HepG2 (cell line): ENCODE data around the gene TSSK6. TPM values are rescaled to one million over a fixed set of nuclear protein-coding genes. Genes with fewer than 3 reads are reported as not detected.

Experiments
- ATAC-seq: fragments of 200-7000 bp; cut with Tn5 transposase; 3 replicates; pipeline ENCODE4 v1.9.1; 2020; ENCODE audit warnings: mild to moderate bottlenecking, moderate library complexity
- BruUV-seq: library from RNA; stranded (reverse); fragments of 400-500 nt; replicated peaks from 2 replicates; lab custom pipeline; 2021; lab: Mats Ljungman, UMichigan
- CTCF ChIA-PET: fragments of 300-600 bp; formaldehyde crosslinking; extraction: SDS; loops from one replicate; lab custom pipeline; 2021; ENCODE audit warnings: low total read pairs, inconsistent platforms, low intra/inter-chr PET ratio; lab: Yijun Ruan, JAX
- POLR2A ChIA-PET: fragments of 350-600 bp; sonication (Branson Sonifier 250); formaldehyde crosslinking; loops from one replicate; lab custom pipeline; 2020; ENCODE audit warnings: antibody characterized with exemption, inconsistent platforms; lab: Yijun Ruan, JAX
- DNase-seq: peaks from one replicate; pipeline ENCODE4 v3.0.0-alpha.2; 2015; ENCODE audit warnings: low spot score
- FAIRE-seq: peaks from 3 replicates; lab custom pipeline; 2011; peaks lifted over from hg19 to GRCh38; lab: Jason Lieb, UNC
- H2AFZ ChIP-seq: one replicate; pipeline ENCODE4 v1.6.1; 2011; ENCODE audit warnings: low read length, inconsistent platforms
- H3K27ac ChIP-seq: fragments of 300-600 bp; 3 replicates; pipeline ENCODE4 v1.8.0; 2011; ENCODE audit warnings: mixed run types, mild to moderate bottlenecking, mixed read lengths, low read length, inconsistent platforms; ENCODE audit not compliant: insufficient read depth; ENCODE audit errors: extremely low read length
- H3K27me3 ChIP-seq, 2 experiments: fragments of 200-600 bp in 1 of 2; 2 replicates in 1 of 2; 3 replicates in 1 of 2; pipeline versions ENCODE4 v1.6.0 to v1.8.0; 2011; ENCODE audit warnings: low read length in 2 of 2, mild to moderate bottlenecking in 2 of 2, moderate library complexity in 2 of 2, inconsistent platforms in 1 of 2; ENCODE audit not compliant: insufficient read depth in 2 of 2, control insufficient read depth in 1 of 2
- H3K36me3 ChIP-seq, 2 experiments: fragments of 200-600 bp in 1 of 2; replicated peaks in 1 of 2; 2 replicates in 1 of 2; 3 replicates in 1 of 2; pipeline versions ENCODE4 v1.5.1 to v1.8.0; 2011; ENCODE audit warnings: low read length in 2 of 2, inconsistent platforms in 1 of 2; ENCODE audit not compliant: insufficient read depth in 2 of 2, control insufficient read depth in 1 of 2
- H3K4me1 ChIP-seq: 2 replicates; pipeline ENCODE4 v1.5.1; 2012; ENCODE audit warnings: low read length, inconsistent platforms; ENCODE audit not compliant: insufficient read depth
- H3K4me2 ChIP-seq: 2 replicates; pipeline ENCODE4 v1.6.0; 2011; ENCODE audit warnings: low read depth, low read length, inconsistent platforms
- H3K4me3 ChIP-seq, 3 experiments: fragments of 200-600 bp in 1 of 3; sonication (generic), shearing (Covaris generic) in 1 of 3; replicated peaks in 1 of 3; 2 replicates each; pipeline ENCODE4 v1.5.1; 2011 to 2016; ENCODE audit warnings: low read length in 3 of 3, inconsistent platforms in 2 of 3, low read depth in 2 of 3, mild to moderate bottlenecking in 2 of 3, control low read depth in 1 of 3, mixed read lengths in 1 of 3; ENCODE audit not compliant: insufficient read depth in 1 of 3
- H3K79me2 ChIP-seq: one replicate; pipeline ENCODE4 v1.6.1; 2011; ENCODE audit warnings: low read length, inconsistent platforms; ENCODE audit not compliant: insufficient read depth
- H3K9ac ChIP-seq: 2 replicates; pipeline ENCODE4 v1.6.0; 2011; ENCODE audit warnings: mild to moderate bottlenecking, low read depth, low read length, inconsistent platforms; ENCODE audit not compliant: insufficient read depth
- H3K9me3 ChIP-seq: 2 replicates; pipeline ENCODE4 v1.5.1; 2012; ENCODE audit warnings: mild to moderate bottlenecking, low read length
- H4K20me1 ChIP-seq: 2 replicates; pipeline ENCODE4 v1.6.0; 2011; ENCODE audit warnings: inconsistent platforms, mild to moderate bottlenecking, low read length, moderate library complexity; ENCODE audit not compliant: insufficient read depth
- CREB1 ChIP-seq, 2 experiments: fragments of 450-650 bp in 1 of 2; IDR thresholded peaks; 2 replicates each; pipeline ENCODE4 v1.6.1; 2016 to 2017; ENCODE audit warnings: control low read depth in 1 of 2, mild to moderate bottlenecking in 1 of 2, missing compliant biosample characterization in 1 of 2, missing genetic modification characterization in 1 of 2
- ELF1 ChIP-seq: sonication (generic); formaldehyde crosslinking; IDR thresholded peaks from 2 replicates; pipeline ENCODE4 v1.4.0; 2020; ENCODE audit warnings: missing genetic modification reagents
- HNRNPL ChIP-seq: fragments of 200-400 bp; formaldehyde crosslinking; IDR thresholded peaks from 2 replicates; pipeline ENCODE4 v1.6.1; 2017; ENCODE audit warnings: mild to moderate bottlenecking, low read depth, low read length
- IKZF4 ChIP-seq: sonication (generic); formaldehyde crosslinking; IDR thresholded peaks from 2 replicates; pipeline ENCODE4 v1.5.1; 2020; ENCODE audit warnings: borderline replicate concordance, mild to moderate bottlenecking, low read depth, missing genetic modification reagents; ENCODE audit errors: not compliant biosample characterization
- MAFF ChIP-seq: IDR thresholded peaks from 2 replicates; pipeline ENCODE4 v1.6.1; 2011; ENCODE audit warnings: low read depth, low read length, improper control_type of control experiment
- MXI1 ChIP-seq: IDR thresholded peaks from 3 replicates; pipeline ENCODE4 v1.6.1; 2012; ENCODE audit warnings: low read depth, low read length, inconsistent platforms, borderline replicate concordance
- PATZ1 ChIP-seq: sonication (generic); formaldehyde crosslinking; IDR thresholded peaks from 2 replicates; pipeline ENCODE4 v1.4.0; 2020; ENCODE audit warnings: missing genetic modification reagents
- TEAD3 ChIP-seq: optimal IDR thresholded peaks from 2 replicates; pipeline ENCODE3; 2016; ENCODE audit warnings: borderline replicate concordance
- THAP9 ChIP-seq: sonication (generic); formaldehyde crosslinking; IDR thresholded peaks from 2 replicates; pipeline ENCODE4; 2020; ENCODE audit warnings: missing genetic modification reagents, mild to moderate bottlenecking, borderline replicate concordance
- YY1 ChIP-seq: IDR thresholded peaks from 2 replicates; pipeline ENCODE4 v1.6.1; 2011; ENCODE audit warnings: low read length, low read depth, moderate library complexity, mild to moderate bottlenecking; ENCODE audit not compliant: insufficient read depth, insufficient replicate concordance
- ZKSCAN1 ChIP-seq: fragments of 150-350 bp; IDR thresholded peaks from 2 replicates; pipeline ENCODE4 v1.6.1; 2014; ENCODE audit warnings: low read length
- WGBS: methylation state at CpG from one replicate; pipeline ENCODE4 v1.1.6; 2017; ENCODE audit warnings: low lambda C conversion rate; 5-methylcytosine and 5-hydroxymethylcytosine counted together
- in situ Hi-C: cut with HindIII; loops from 2 replicates; pipeline ENCODE4 v1.10.0; 2017; ENCODE audit warnings: low pct_unique_long_range_greater_than_20kb; ENCODE audit not compliant: extremely low pct_ligation_motif_present
- intact Hi-C: fragments of 100-400 bp; cut with micrococcal nuclease; formaldehyde crosslinking; loops from one replicate; pipeline ENCODE4 v1.10.0; 2022; ENCODE audit not compliant: unreplicated experiment
- polyA plus RNA-seq, 8 experiments: library from polyadenylated mRNA; depleted of rRNA in 3 of 8; stranded (reverse) in 7 of 8; unstranded in 1 of 8; fragments of >200 nt; fragmentation: Illumina TruSeq in 4 of 8; extraction: Trizol in 4 of 8; gene quantifications; 2 replicates each; pipeline versions ENCODE4 v1.2.1 to v1.2.3, GENCODE V29; 2011 to 2016; ENCODE audit warnings: low read depth in 4 of 8, missing spikeins in 1 of 8, mixed read lengths in 1 of 8; ENCODE audit not compliant: insufficient read depth in 1 of 8
- total RNA-seq, 5 experiments: library from RNA; depleted of rRNA; stranded (reverse); fragments of >200 nt; fragmentation: Illumina TruSeq; extraction: Trizol; gene quantifications; 2 replicates each; pipeline ENCODE4 v1.2.3, GENCODE V29; 2016; ENCODE audit warnings: low read depth in 1 of 5

TSSK6 gene
- total and polyA plus RNA-seq, 2 of the 13 experiments (the other 11 are each of a cell fraction or from before 2014, with no cell fraction given), result 0.71 to 1.2 TPM

GRCh38 chr19:19562665-19563347, 47.5 kb upstream of the TSSK6 start (continued):
- peak; percentile 30; the same call in 1 of the 2 replicates for TF ChIP-seq PATZ1 (CRISPR knock-in tag)
- TF ChIP-seq MXI1, result no peak

GRCh38 chr19:19561946-19562664, 46.8 kb upstream of the TSSK6 start:
- H3K79me2 ChIP-seq, result no peaks in the 10 kb centered on the region
- no peak for TF ChIP-seq ELF1
- TF ChIP-seq CREB1 (IDR thresholded peaks at IDR 0.05), result 0 out of 2 replicates have a peak, but pooled peaks have one; percentile 15
- no peak for TF ChIP-seq CREB1 (CRISPR knock-in tag; IDR thresholded peaks at IDR 0.05)
- no peak for TF ChIP-seq IKZF4 (CRISPR knock-in tag)
- 0 out of 2 replicates have a peak, but pooled peaks have one; percentile 1 for TF ChIP-seq HNRNPL
- no peak for TF ChIP-seq ZKSCAN1
- TF ChIP-seq YY1, result no peak
- TF ChIP-seq THAP9 (CRISPR knock-in tag), result no peak
- TF ChIP-seq MAFF, result no peak
- TF ChIP-seq TEAD3, result no peak
- TF ChIP-seq, all 625 proteins: peak for 2
- FAIRE-seq, result no peak
- Histone ChIP-seq H3K27ac (no peak overlapping the region), H3K36me3 (no peaks in the 10 kb centered on the region), H3K4me2 (peak overlapping the region; percentile 55; the same call in 1 of the 2 replicates), H3K9me3 (no peaks in the 10 kb centered on the region), H3K27me3 (peaks cover 4 to 11% of the 10 kb centered on the region in 2 experiments; a peak in 3 of 5 replicates), H2AFZ (no peak overlapping the region), H3K9ac (no peak overlapping the region), H3K4me1 (peaks cover 24% of the 10 kb centered on the region), H4K20me1 (no peaks in the 10 kb centered on the region), H3K4me3 (no peak overlapping the region; a peak in 1 of 6 replicates)
- no peak for ATAC-seq
- in situ Hi-C loops, result loop anchor here (25.0 kb wide), 1 partner anchor 1000 kb away; the partner anchor contains the start of gene ZNF737
- ChIA-PET CTCF (interaction anchor here (0.7 kb wide), 1 partner anchor 82 kb away, joined by 3 read pairs; no protein-coding TSS in a partner anchor), POLR2A (no interaction called here)
- intact Hi-C loops, result no loop called here
- BruUV-seq, result no TSS peak
- DNase-seq, result no peak
- WGBS, result 76% methylated on average over 19 of the region's 26 CpGs
